Adrenal gland (tissue), 5 donors: ENCODE measurements around the gene IGFBP4.

Experiments
- POLR2A ChIP-seq, 2 donors: fragments of 450-650 bp; IDR thresholded peaks; one replicate each; pipeline ENCODE4 v1.6.1; 2017; ENCODE audit warnings: antibody characterized with exemption in 2 of 2, mild to moderate bottlenecking in 2 of 2, moderate library complexity in 1 of 2
- TF ChIP-seq, protein P1 (sequence below), 6 experiments: fragments of 450-650 bp in 4 of 6; fragments of 200-600 bp in 2 of 6; sonication (generic) in 1 of 6; IDR thresholded peaks; 1 replicate in 5 of 6; 2 replicates in 1 of 6; pipeline versions ENCODE4 v1.5.1 to v1.8.0; 2016 to 2021; ENCODE audit warnings: antibody characterized with exemption in 6 of 6, mild to moderate bottlenecking in 2 of 6, moderate library complexity in 1 of 6
- donor health status: DM: no; HTN: no; CAD: no.

DNA sequence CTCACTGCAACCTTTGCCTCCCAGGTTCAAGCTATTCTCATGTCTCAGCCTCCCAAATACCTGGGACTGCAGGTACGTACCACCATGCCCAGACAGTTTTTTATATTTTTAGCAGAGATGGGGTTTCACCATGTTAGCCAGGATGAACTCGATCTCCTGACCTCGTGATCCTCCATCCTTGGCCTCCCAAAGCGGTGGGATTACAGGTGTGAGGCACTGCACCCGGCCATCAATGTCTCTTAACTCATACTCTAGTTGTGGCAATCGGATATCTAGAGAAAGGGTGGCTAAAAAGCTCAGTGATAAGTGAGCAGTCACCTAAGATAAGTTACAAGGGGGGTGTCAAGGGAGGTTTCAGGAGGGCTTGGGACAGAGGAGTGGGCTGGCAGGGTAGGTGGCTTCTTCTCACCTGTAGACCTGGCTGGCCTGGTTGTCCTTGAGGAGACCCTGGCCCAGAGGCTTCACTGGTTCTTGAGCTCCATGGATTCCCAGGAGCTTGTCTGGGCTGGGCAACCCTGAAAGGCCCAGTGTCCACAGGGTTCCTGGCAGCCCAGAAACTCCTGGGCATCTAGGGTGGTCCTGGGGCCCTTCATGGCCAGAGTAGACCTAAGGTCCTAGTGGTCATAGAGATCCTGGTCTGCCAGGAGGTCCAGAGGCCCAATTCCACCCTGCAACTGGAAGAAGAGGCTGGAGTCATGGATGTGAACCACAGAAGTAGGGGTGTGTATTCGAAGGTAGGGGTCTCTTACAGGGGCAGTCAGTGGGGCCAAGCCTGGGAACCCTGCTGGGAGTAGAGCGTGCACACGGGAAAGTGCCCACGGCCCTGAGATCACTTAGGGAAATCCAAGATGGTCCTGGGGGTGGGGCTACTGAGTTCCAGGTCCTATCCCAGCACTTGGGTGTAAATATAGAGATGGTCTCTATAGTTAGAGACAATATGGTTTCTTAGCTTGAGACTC lies 12.7 kb upstream of the IGFBP4 start:
- TF ChIP-seq, protein P1, sequence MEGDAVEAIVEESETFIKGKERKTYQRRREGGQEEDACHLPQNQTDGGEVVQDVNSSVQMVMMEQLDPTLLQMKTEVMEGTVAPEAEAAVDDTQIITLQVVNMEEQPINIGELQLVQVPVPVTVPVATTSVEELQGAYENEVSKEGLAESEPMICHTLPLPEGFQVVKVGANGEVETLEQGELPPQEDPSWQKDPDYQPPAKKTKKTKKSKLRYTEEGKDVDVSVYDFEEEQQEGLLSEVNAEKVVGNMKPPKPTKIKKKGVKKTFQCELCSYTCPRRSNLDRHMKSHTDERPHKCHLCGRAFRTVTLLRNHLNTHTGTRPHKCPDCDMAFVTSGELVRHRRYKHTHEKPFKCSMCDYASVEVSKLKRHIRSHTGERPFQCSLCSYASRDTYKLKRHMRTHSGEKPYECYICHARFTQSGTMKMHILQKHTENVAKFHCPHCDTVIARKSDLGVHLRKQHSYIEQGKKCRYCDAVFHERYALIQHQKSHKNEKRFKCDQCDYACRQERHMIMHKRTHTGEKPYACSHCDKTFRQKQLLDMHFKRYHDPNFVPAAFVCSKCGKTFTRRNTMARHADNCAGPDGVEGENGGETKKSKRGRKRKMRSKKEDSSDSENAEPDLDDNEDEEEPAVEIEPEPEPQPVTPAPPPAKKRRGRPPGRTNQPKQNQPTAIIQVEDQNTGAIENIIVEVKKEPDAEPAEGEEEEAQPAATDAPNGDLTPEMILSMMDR (IDR thresholded peaks at IDR 0.05) = no peak
- TF ChIP-seq POLR2A (IDR thresholded peaks at IDR 0.05) = no peak
